NCI-H1436 (cell line): ENCODE measurements around the gene PHPT1.
"Not testable (repeated sequence)": the region's sequence is repeated elsewhere in the genome, so short reads cannot be mapped to it uniquely, and the experiment has no call there.

Source experiments
- DNase-seq: peaks from one replicate; lab custom pipeline; 2025; lab: John Stamatoyannopoulos, UW

PHPT1 gene

GRCh38 chr9:136849038-136849959 lies at the start of gene PHPT1:
TSS of gene PHPT1 (plus strand) at chr9:136849409. CDS start at chr9:136849431, 22 bp downstream.
- peak; percentile 99 for DNase-seq

GRCh38 chr9:136799854-136800657 lies 49.2 kb upstream of the PHPT1 start:
- peak; percentile 85 for DNase-seq

- no peak for DNase-seq
Measured at GRCh38 chr9:136802321-136802720, 46.9 kb upstream of the PHPT1 start.

GRCh38 chr9:136803009-136803550 lies 46.1 kb upstream of the PHPT1 start:
- DNase-seq = not testable (repeated sequence)

GRCh38 chr9:136803551-136804508 lies 45.4 kb upstream of the PHPT1 start:
- no peak for DNase-seq

- no peak for DNase-seq
Measured at GRCh38 chr9:136804509-136805206, 44.6 kb upstream of the PHPT1 start.

GRCh38 chr9:136805207-136805740 lies 43.9 kb upstream of the PHPT1 start:
- no peak for DNase-seq

- no peak for DNase-seq
Measured at GRCh38 chr9:136806067-136806466, 43.1 kb upstream of the PHPT1 start.

GRCh38 chr9:136806631-136807201 lies 42.5 kb upstream of the PHPT1 start:
- no peak for DNase-seq

GRCh38 chr9:136807281-136808074 lies 41.7 kb upstream of the PHPT1 start, which contains the start of gene RABL6:
TSS of gene RABL6 (plus strand) at chr9:136807948. CDS start at chr9:136808197, 249 bp downstream.
- DNase-seq = peak; percentile 70

- DNase-seq = no peak
Measured at GRCh38 chr9:136808075-136808805, 41.0 kb upstream of the PHPT1 start.

GRCh38 chr9:136808806-136809158 lies 40.4 kb upstream of the PHPT1 start:
- DNase-seq = no peak

GRCh38 chr9:136814725-136815421 lies 34.3 kb upstream of the PHPT1 start:
- DNase-seq = no peak

GRCh38 chr9:136815422-136815782 lies 33.8 kb upstream of the PHPT1 start:
- DNase-seq = no peak

GRCh38 chr9:136820971-136821825 lies 28.0 kb upstream of the PHPT1 start:
- no peak for DNase-seq

GRCh38 chr9:136821826-136822544 lies 27.2 kb upstream of the PHPT1 start:
- no peak for DNase-seq
